HK-2 (cell line): ENCODE data around the gene NMT2.
A peak's percentile ranks its signal among the peaks of the same experiment; 100 is the strongest.

Experiments used
- DNase-seq: peaks from one replicate; pipeline ENCODE4 v3.0.0-alpha.2; 2018; ENCODE audit not compliant: unreplicated experiment

Gene NMT2

GRCh38 chr10:15092855-15093408, 75.6 kb downstream of the NMT2 start:
- DNase-seq: no peak

GRCh38 chr10:15091418-15091817, 77.1 kb downstream of the NMT2 start:
- DNase-seq: no peak

GRCh38 chr10:15088428-15089261, 79.8 kb downstream of the NMT2 start, which contains the start of gene ACBD7:
Gene ACBD7, minus strand, starts transcription at chr10:15088776. Its CDS starts 48 bp downstream, at chr10:15088728.
- DNase-seq: peak; percentile 71

- DNase-seq: no peak
Measured at GRCh38 chr10:15084502-15084922, 84.0 kb downstream of the NMT2 start.

DNA sequence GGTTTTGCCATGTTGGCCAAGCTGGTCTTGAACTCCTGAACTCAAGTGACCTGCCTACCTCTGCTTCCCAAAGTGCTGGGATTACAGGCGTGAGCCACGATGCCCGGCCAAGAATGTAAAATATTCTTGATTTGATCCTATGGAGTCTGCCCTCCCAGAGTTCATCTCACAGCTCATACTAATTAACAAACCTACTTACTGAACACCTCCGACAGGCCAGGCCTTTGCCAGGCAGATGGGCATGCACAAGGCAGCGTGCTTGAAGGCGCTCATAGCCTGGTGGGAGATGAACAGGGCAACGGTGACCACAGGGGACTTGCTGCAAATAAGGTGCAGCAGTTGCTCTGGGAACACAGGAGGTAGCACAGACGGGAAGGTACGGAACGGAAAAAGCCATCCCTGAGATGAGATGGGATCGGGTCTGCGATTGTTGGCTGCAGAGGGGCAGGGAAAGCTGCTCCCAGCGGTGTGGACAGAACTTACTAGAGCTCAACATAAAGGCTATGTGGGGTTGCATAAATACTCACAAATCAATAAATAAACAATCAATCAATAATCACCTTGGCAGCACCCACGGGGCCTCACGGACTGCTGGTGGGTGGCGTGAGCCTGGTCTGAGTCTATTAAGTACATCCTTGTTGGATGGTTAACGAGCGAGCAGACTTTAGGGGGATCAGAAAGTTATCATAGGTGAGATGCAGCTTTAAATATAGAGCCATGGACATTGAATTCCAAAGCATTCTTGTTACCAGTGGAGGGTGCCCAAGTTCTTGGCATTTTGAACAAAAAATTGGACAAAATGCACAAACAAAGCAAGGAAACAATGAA, 84.6 kb downstream of the NMT2 start:
- no peak for DNase-seq

DNA sequence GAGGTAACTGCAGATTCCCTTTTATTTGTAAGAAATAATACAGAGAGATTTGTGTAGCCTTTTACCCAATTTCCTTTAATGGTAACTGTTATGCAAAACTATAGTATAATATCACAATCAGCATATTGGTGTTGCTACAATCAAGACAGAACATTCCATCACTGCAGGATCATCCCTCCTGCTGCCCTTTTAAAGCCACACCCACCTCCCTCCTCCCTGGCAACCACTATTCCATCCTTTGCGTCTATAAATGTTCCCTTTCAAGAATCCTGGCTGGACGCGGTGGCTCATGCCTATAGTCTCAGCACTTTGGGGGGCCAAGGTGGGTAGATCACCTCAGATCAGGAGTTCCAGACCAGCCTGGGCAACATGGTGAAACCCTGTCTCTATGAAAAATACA, 93.1 kb downstream of the NMT2 start:
- no peak for DNase-seq

DNA sequence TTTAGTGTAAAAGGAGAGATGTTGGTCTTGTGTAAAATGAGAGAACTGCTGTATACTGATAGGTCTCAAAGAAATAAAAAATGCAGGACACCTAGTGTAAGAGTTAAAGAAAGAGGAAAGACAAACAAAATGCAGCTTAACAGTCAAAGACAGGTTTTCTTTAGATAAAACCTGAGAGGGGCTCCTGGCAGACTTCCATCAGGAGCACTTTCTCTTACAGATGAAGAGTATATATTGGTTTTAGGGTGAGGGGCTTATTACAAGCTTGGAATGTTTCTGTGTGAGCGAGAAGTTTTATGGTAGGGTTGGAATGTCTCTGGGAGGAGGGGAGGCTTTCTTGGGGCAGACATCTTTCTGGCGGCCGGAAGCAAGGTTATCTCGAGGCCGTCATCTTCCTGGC, 96.1 kb downstream of the NMT2 start:
- DNase-seq: no peak

DNA sequence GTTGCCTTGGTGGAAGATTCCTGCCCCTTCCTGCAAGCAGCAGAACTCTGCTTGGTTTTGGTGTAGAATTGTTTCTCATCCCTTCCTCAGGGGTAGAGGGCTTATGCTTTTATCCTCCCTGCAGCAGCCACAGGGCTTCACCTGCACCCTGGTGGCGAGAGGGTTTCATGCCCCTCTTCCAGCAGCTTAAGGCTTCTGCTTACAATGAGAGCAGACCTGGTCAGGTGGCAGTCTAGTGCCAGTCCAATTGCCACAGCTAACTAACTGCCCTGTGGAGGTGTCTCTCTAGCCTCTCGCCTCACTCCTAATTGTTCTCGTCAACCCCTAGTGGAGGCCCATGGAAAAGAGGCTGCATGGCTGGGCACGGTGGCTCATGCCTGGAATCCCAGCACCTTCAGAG, 99.3 kb downstream of the NMT2 start:
- DNase-seq: no peak

- DNase-seq: no peak
Measured at GRCh38 chr10:15068802-15069201, 99.7 kb downstream of the NMT2 start.

- DNase-seq: no peak
Measured at GRCh38 chr10:15067154-15067553, 101.3 kb downstream of the NMT2 start.

DNA sequence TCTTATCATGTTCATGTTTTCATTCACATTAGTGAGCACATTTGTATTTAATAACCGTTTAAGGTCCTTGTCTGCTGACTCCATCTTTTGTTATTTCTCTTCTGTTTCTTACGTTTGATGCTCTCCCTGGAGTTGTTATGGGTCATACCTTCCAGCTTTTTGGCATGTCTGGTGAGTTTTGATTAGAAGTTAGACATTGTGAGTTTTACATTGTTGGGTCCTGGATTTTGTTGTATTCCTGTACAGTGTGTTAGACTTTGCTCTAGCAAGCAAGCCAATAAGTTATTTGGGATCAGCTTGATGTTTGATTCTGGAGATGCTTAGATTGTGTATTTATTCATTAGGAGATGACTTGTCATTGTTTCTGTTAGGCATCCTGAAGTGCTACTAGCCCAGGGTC, 107.9 kb downstream of the NMT2 start:
- DNase-seq: no peak

DNA sequence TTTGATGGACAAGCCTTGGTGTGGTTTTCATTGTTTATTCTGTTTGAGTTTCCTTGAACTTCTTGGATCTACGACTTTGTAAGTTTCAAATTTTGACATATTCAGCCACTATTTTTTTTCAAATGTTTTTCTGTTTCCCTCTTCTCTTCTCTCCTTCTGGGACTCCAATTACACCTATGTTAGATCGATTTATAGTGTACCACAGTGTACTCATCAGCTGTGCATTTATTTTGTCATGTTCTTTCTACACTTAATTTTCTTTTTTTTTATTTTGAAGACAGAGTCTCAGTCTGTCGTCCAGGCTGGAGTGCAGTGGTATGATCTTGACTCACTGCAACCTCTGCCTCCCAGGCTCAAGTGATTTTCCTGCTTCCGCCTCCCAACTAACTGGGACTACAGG, 108.6 kb downstream of the NMT2 start:
- no peak for DNase-seq

DNA sequence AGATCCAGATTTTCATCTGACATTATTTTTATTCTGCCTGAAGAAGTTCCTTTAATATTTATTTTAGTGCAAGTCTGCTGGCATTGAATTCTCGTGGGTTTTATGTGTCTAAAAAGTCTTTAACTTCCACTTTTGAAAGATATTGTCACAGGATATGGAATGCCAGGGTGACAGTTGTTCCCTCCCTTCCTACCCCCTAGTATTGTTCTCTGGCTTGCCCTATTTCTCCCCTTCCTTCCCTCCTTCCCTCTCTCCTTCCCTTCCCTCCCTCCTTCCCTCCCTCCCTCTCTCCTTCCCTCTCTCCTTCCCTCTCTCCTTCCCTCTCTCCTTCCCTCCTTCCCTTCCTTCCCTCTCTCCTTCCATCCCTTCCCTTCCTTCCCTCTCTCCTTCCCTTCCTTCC, 109.8 kb downstream of the NMT2 start:
- DNase-seq: no peak
